ENCODE results near the gene B4GALNT4. TPM values are rescaled to one million over a fixed set of nuclear protein-coding genes. Genes with fewer than 3 reads are reported as not detected.

B4GALNT4 gene
- total RNA-seq, 4 donors from 2014 or later = 3.2 to 10.6 (median 4.8) TPM

DNA sequence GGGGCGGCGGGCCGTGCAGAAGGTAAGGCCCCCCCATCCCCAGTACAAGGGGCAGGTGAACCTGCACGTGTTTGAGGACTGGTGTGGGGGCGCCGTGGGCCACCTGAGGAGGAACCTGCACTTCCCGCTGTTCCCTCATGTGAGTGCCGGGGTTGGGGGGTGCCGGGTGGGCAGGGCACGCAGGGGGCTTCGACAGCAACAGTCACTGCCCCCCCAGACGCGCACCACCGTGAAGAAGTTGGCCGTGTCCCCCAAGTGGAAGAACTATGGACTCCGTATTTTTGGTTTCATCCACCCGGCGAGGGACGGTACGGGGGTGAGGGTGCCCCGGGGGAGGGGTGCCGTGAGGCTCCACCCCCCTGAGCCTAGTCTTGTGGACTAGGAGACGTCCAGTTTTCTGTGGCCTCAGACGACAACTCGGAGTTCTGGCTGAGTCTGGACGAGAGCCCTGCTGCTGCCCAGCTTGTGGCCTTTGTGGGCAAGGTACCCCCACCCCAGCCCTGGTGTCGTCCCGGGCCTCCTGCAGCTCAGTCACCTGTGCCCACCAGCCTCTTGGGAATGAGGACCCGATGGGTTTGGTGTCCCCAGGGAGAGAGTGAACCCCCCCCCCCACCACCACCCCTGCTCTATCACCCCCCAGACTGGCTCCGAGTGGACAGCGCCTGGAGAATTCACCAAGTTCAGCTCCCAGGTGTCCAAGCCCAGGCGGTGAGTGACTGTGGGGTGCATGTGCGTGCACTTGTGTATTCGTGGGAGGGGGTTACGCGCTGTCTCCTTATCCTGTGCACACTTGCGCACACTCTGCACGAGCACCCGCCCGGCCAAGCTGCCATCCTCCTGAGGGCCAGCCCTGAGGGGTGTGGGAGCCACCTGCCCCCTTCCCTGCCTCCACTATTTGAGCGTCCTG, 3.8 kb downstream of the B4GALNT4 start:
- H3K27me3 ChIP-seq = peaks cover 6% of the 10 kb centered on the region
- no peaks in the 10 kb centered on the region for H3K9me3 ChIP-seq
- peaks cover 0 to 27% (median 8%) of the 10 kb centered on the region in 3 donors for H3K4me1 ChIP-seq
- TF ChIP-seq EP300 (IDR thresholded peaks at IDR 0.05) (no peak), POLR2AphosphoS5 (IDR thresholded peaks at IDR 0.05) (no peak), POLR2A (IDR thresholded peaks at IDR 0.05) (no peak)
- TF ChIP-seq, protein P1, sequence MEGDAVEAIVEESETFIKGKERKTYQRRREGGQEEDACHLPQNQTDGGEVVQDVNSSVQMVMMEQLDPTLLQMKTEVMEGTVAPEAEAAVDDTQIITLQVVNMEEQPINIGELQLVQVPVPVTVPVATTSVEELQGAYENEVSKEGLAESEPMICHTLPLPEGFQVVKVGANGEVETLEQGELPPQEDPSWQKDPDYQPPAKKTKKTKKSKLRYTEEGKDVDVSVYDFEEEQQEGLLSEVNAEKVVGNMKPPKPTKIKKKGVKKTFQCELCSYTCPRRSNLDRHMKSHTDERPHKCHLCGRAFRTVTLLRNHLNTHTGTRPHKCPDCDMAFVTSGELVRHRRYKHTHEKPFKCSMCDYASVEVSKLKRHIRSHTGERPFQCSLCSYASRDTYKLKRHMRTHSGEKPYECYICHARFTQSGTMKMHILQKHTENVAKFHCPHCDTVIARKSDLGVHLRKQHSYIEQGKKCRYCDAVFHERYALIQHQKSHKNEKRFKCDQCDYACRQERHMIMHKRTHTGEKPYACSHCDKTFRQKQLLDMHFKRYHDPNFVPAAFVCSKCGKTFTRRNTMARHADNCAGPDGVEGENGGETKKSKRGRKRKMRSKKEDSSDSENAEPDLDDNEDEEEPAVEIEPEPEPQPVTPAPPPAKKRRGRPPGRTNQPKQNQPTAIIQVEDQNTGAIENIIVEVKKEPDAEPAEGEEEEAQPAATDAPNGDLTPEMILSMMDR (IDR thresholded peaks at IDR 0.05) = no peak
- no peak for ATAC-seq
- WGBS, 2 donors (ENCODE audit: low coverage in 1 of 2) = 83 to 88% methylated on average over 1 to 8 of the region's 41 CpGs
- H3K4me3 ChIP-seq = no peak overlapping the region
- H3K36me3 ChIP-seq = peaks cover 0 to 29% of the 10 kb centered on the region in 2 donors
- H3K27ac ChIP-seq = peak overlapping the region in 1 of 4 donors; percentile 35

GRCh38 chr11:373716-374551, 4.6 kb downstream of the B4GALNT4 start:
- Histone ChIP-seq H3K4me3 (no peak overlapping the region), H3K27ac (peak overlapping the region in 1 of 4 donors; percentile 48), H3K27me3 (peaks cover 4% of the 10 kb centered on the region), H3K36me3 (peaks cover 0 to 29% of the 10 kb centered on the region in 2 donors), H3K9me3 (no peaks in the 10 kb centered on the region), H3K4me1 (peaks cover 0 to 18% (median 0%) of the 10 kb centered on the region in 3 donors)
- WGBS, 2 donors (ENCODE audit: low coverage in 1 of 2) = 88% methylated on average over 9 of the region's 23 CpGs; no CpG with 5 or more reads in 1 of the 2 donors
- ATAC-seq = no peak
- TF ChIP-seq, protein P1 (IDR thresholded peaks at IDR 0.05) = no peak
- TF ChIP-seq POLR2A (IDR thresholded peaks at IDR 0.05) = no peak
- TF ChIP-seq EP300 (IDR thresholded peaks at IDR 0.05) = no peak
- TF ChIP-seq POLR2AphosphoS5 (IDR thresholded peaks at IDR 0.05) = no peak

DNA sequence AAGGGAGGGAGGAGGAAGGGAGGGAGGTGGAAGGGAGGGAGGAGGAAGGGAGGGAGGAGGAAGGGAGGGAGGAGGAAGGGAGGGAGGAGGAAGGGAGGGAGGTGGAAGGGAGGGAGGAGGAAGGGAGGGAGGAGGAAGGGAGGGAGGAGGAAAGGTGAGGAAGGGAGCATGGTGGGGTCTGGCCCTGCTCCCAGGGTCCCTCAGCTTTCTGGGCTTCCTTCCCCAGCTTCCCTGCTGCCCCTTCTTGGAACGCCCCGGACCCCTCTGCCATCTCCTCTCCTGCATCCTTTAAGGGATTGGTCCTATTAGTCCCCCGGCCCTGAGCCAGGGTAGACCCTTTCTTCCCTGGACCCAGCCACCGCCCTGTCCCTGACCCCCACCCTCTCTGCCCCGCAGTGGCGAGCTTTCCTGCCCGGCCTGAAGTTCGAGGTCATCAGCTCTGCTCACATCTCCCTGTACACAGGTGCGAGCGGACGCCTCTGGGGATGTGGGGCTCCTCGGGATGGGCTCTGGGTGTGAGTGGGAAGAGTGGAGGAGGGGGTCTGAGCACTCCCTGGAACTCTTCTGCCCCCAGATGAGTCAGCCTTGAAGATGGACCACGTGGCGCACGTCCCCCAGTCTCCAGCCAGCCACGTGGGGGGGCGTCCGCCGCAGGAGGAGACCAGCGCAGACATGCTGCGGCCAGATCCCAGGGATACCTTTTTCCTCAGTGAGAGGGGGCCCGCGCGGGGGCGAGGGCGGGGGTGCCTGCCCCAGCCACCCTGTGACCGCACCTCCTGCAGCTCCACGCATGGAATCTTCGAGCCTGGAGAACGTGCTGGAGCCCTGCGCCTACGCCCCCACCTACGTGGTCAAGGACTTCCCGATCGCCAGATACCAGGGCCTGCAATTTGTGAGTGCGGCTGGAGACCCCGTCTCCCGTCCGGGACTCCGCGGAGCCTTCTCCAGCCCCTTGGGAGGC, 6.0 kb downstream of the B4GALNT4 start:
- TF ChIP-seq EP300 (IDR thresholded peaks at IDR 0.05) = no peak
- TF ChIP-seq, protein P1 (IDR thresholded peaks at IDR 0.05) = no peak
- TF ChIP-seq POLR2AphosphoS5 (IDR thresholded peaks at IDR 0.05) = no peak
- no peak for TF ChIP-seq POLR2A (IDR thresholded peaks at IDR 0.05)
- 81 to 89% methylated on average over 3 to 5 of the region's 41 CpGs for WGBS, 2 donors (ENCODE audit: low coverage in 1 of 2)
- no peak overlapping the region for H3K4me3 ChIP-seq
- H3K27me3 ChIP-seq = peaks cover 12% of the 10 kb centered on the region
- ATAC-seq = no peak
- no peaks in the 10 kb centered on the region for H3K9me3 ChIP-seq
- peaks cover 0 to 29% of the 10 kb centered on the region in 2 donors for H3K36me3 ChIP-seq
- no peak overlapping the region for H3K27ac ChIP-seq
- H3K4me1 ChIP-seq = peaks cover 0 to 11% (median 0%) of the 10 kb centered on the region in 3 donors

GRCh38 chr11:376531-377173, 7.4 kb downstream of the B4GALNT4 start:
- TF ChIP-seq, protein P1 (IDR thresholded peaks at IDR 0.05) = no peak
- TF ChIP-seq POLR2A (IDR thresholded peaks at IDR 0.05) (no peak), EP300 (IDR thresholded peaks at IDR 0.05) (no peak), POLR2AphosphoS5 (IDR thresholded peaks at IDR 0.05) (no peak)
- Histone ChIP-seq H3K4me1 (no peaks in the 10 kb centered on the region), H3K4me3 (no peak overlapping the region), H3K27me3 (peaks cover 16% of the 10 kb centered on the region), H3K9me3 (no peaks in the 10 kb centered on the region), H3K36me3 (peaks cover 0 to 29% of the 10 kb centered on the region in 2 donors), H3K27ac (no peak overlapping the region)
- no peak for ATAC-seq
- WGBS, 2 donors (ENCODE audit: low coverage in 1 of 2) = no CpG with 5 or more reads among the region's 70 CpGs
